Lung (tissue), 12 donors: Measurements from ENCODE around the gene RABIF. TPM values are rescaled to one million over a fixed set of nuclear protein-coding genes. Genes with fewer than 3 reads are reported as not detected.

Source experiments
- ATAC-seq: fragments of 200-7000 bp; cut with Tn5 transposase; one replicate; pipeline ENCODE4 v1.9.1; 2020; ENCODE audit warnings: moderate number of reproducible peaks; ENCODE audit not compliant: insufficient read depth, low FRiP score
- DNase-seq, 3 donors: peaks; one replicate each; pipeline ENCODE4 v3.0.0-alpha.2; 2013 to 2017
- H3K27ac ChIP-seq, 2 donors: one replicate each; pipeline ENCODE4 v1.5.1; 2013; ENCODE audit warnings: mild to moderate bottlenecking in 2 of 2, moderate library complexity in 2 of 2, control low read depth in 1 of 2, inconsistent platforms in 1 of 2, low read depth in 1 of 2, low read length in 1 of 2
- H3K27me3 ChIP-seq, 3 donors: one replicate each; pipeline ENCODE4 v1.5.1; 2013; ENCODE audit warnings: low read length in 2 of 3; ENCODE audit not compliant: control insufficient read depth in 3 of 3, insufficient read depth in 3 of 3
- H3K36me3 ChIP-seq, 4 donors: one replicate each; pipeline ENCODE4 v1.5.1; 2013; ENCODE audit warnings: low read length in 4 of 4, mild to moderate bottlenecking in 1 of 4, moderate library complexity in 1 of 4; ENCODE audit not compliant: control insufficient read depth in 4 of 4, insufficient read depth in 4 of 4
- H3K4me1 ChIP-seq, 5 donors: one replicate each; pipeline ENCODE4 v1.5.1; 2013; ENCODE audit warnings: low read length in 5 of 5, mild to moderate bottlenecking in 2 of 5, moderate library complexity in 1 of 5; ENCODE audit not compliant: control insufficient read depth in 5 of 5, insufficient read depth in 5 of 5
- H3K4me3 ChIP-seq: one replicate; pipeline ENCODE4 v1.5.1; 2013; ENCODE audit warnings: mild to moderate bottlenecking, control low read depth, moderate library complexity
- H3K9ac ChIP-seq, 2 donors: one replicate each; pipeline ENCODE4 v1.5.1; 2013; ENCODE audit warnings: low read length in 2 of 2, control low read depth in 1 of 2; ENCODE audit not compliant: insufficient read depth in 1 of 2
- H3K9me3 ChIP-seq, 4 donors: one replicate each; pipeline ENCODE4 v1.5.1; 2013; ENCODE audit warnings: low read length in 3 of 4, mild to moderate bottlenecking in 1 of 4, moderate library complexity in 1 of 4; ENCODE audit not compliant: control insufficient read depth in 4 of 4, insufficient read depth in 3 of 4
- CTCF ChIP-seq: IDR thresholded peaks from 2 replicates; pipeline ENCODE4 v1.5.1; 2012; ENCODE audit warnings: mild to moderate bottlenecking; ENCODE audit errors: control extremely low read depth, extremely low read depth
- WGBS, 2 donors: extraction: QIAGEN DNeasy Blood & Tissue Kit; methylation state at CpG; one replicate each; pipeline ENCODE4 v1.1.7; 2013; 5-methylcytosine and 5-hydroxymethylcytosine counted together
- polyA plus RNA-seq, 2 donors: library from polyadenylated mRNA; stranded (reverse); fragments of 200-250 nt; gene quantifications; one replicate each; pipeline ENCODE4 v1.2.1, GENCODE V29; 2013
- total RNA-seq, 2 donors: library from RNA; depleted of rRNA in 1 of 2; stranded (reverse); fragments of >200 nt in 1 of 2; gene quantifications; one replicate each; pipeline ENCODE4 v1.2.1, GENCODE V29; 2014 to 2021
- donor health status: control.
- donor health status: control.
- donor health status: Bipolar disorder and iron deficiency.
- donor health status: healthy.
- donor health status: DM: yes; HTN: yes; CAD: no.

Gene RABIF
- total and polyA plus RNA-seq, 4 donors: 6.2 to 10.3 (median 8.2) TPM

DNA sequence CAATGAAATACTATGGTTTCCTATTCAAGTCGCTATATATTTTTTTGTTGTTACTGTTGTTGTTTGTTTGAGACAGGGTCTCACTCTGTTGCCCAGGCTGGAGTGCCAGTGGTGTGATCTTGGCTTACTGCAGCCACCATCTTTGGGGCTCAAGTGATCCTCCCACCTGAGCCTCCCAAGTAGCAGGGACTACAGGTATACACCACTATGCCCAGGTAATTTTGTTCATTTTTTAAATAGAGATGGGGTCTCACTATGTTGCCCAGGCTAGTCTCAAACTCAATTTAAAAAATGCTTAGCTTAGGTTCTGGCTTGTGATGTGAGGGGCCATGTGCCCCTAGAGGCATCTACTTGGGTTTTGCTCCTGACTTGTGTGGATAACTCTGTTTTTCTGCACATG lies 9.8 kb downstream of the RABIF start:
- ATAC-seq (no peak), DNase-seq (no peak)
- H3K27ac ChIP-seq: no peak overlapping the region
- TF ChIP-seq CTCF: no peak
- no peaks in the 10 kb centered on the region for H3K9me3 ChIP-seq
- WGBS, 2 donors: 95 to 96% methylated on average over 1 of the region's 1 CpG
- H3K4me1 ChIP-seq: peaks cover 0 to 1% (median 0%) of the 10 kb centered on the region in 5 donors
- no peak overlapping the region for H3K9ac ChIP-seq
- no peak overlapping the region for H3K4me3 ChIP-seq
- H3K27me3 ChIP-seq: no peaks in the 10 kb centered on the region
- peaks cover 7 to 24% (median 10%) of the 10 kb centered on the region in 4 donors for H3K36me3 ChIP-seq

- TF ChIP-seq CTCF: no peak
These were observed 15.9 kb downstream of the RABIF start for GRCh38 chr1:202873026-202873425.

DNA sequence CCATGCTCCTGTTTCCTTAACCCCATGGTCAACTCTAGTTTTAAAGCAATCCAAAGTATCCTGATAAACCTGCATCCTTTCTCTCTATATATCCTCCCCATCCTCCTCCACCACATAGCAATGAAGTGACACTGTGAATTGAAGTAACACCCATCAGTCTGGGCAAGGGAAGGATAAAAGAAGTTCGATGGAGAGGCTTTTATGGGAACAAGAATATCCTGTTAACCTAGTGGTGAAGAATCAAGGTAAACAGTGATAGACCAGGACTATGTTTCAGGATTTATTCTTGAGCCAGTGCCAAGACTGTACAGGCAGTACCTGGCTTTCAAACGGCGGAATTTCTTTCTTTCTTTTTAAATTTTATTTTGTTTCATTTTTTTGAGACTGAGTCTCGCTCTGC lies 17.6 kb downstream of the RABIF start:
- ATAC-seq (no peak), DNase-seq (no peak)
- no peaks in the 10 kb centered on the region for H3K9me3 ChIP-seq
- H3K4me3 ChIP-seq: no peak overlapping the region
- no peak overlapping the region for H3K9ac ChIP-seq
- no peaks in the 10 kb centered on the region for H3K36me3 ChIP-seq
- no peaks in the 10 kb centered on the region for H3K27me3 ChIP-seq
- TF ChIP-seq CTCF: no peak
- H3K4me1 ChIP-seq: no peaks in the 10 kb centered on the region
- WGBS, 2 donors: 71 to 87% methylated on average over 4 of the region's 4 CpGs
- H3K27ac ChIP-seq: no peak overlapping the region

More at GRCh38 chr1:202873026-202873425, 15.9 kb downstream of the RABIF start:
- Histone ChIP-seq H3K9ac (no peak overlapping the region), H3K36me3 (no peaks in the 10 kb centered on the region), H3K9me3 (no peaks in the 10 kb centered on the region), H3K27ac (no peak overlapping the region), H3K27me3 (no peaks in the 10 kb centered on the region), H3K4me3 (no peak overlapping the region), H3K4me1 (peaks cover 0 to 1% (median 0%) of the 10 kb centered on the region in 5 donors)
- 92 to 97% methylated on average over 4 of the region's 4 CpGs for WGBS, 2 donors
- ATAC-seq: no peak
- DNase-seq: no peak
